ENCODE results near the gene TTLL6.

The TTLL6 gene

GRCh38 chr17:48738424-48738802 lies 78.6 kb downstream of the TTLL6 start:
- DNase-seq (ENCODE audit: low spot score): no peak

- DNase-seq (ENCODE audit: low spot score): no peak
These were observed 79.5 kb downstream of the TTLL6 start for GRCh38 chr17:48737330-48738043.

DNA sequence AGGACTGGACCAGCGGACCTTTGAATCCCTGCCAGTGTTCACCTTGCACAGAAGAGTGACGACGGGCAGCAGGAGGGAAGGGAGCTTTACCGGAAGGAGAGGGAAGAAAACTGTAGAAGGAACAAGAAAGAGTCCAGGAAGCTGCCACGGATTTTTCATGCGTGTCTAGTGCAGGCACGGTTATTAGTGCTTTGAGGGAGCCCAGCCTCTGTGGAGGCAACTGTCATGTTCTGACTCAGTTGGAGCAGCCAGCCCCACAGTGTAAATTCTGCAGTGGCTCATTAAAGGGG lies 82.0 kb downstream of the TTLL6 start:
- no peak for DNase-seq (ENCODE audit: low spot score)

DNA sequence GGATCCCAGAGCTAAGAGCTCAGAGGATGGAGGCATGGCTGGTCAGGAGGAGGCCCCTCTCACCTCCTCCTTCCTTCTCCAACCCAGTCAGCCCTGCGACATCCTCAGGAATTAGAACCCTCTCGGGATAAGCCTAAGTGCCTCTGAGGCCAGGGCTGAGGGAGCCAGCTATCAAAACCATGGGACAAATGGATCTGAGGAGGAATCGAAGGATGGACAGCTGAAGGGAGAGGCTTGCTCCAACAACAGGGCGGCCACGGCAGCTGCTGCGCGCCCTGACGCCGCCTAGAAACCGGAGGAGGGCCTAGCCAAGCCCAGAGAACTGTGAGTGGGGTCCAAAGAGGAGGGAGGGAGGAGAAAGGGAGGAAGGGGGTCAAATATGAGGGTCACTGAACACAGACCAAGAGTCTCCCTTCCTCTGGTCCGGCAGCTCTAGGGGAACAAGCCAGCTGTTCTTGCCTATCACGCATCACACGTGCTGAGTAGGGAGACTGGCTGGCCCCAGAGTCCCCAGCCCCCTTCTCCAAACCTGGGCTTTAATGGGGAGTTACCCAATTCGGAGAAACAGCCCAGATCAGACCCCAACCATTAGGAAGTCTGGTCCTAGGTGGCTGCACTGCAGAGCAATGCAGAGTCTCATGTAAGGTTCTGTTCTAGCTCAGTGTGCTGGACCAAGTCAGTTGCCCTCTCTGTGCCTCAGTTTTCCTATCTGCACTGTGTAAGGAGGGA lies 82.5 kb downstream of the TTLL6 start:
- DNase-seq (ENCODE audit: low spot score): no peak

- no peak for DNase-seq (ENCODE audit: low spot score)
These were observed 83.2 kb downstream of the TTLL6 start for GRCh38 chr17:48733632-48734328.

- DNase-seq (ENCODE audit: low spot score): no peak
These were observed 84.1 kb downstream of the TTLL6 start for GRCh38 chr17:48732688-48733629.

DNA sequence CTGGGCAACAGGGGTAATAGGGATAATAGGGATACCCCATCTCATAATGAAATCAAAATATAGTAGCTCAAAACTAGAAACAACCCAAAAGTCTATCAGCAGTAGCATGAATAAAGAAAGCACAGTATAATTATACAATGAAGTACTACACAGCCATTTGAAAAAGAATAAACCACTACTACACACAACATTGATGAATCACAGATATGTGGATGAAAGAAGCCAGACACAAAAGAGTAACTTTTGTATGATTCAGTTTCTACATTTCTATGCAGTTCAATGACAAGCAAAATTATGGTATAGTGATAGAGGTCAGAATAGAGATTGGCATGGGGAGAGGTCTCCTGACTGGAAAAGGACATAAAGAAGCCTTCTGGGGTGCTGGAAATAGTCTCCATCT lies 85.7 kb downstream of the TTLL6 start:
- no peak for DNase-seq (ENCODE audit: low spot score)

DNA sequence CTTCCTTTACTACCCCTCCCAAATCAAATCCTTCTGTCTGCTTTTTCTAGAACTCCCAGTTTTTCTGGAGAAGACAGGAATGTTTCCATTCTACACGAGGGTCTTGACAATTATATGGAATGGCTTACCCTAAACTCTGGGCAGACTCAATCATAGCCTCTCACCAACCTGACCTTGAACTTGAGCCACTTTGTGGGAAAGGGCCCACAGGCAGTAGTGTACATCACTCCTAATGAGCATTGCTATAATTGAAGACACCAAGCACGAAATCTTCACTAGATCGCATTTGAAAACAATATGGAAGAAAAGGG lies 86.8 kb downstream of the TTLL6 start:
- no peak for DNase-seq (ENCODE audit: low spot score)

DNA sequence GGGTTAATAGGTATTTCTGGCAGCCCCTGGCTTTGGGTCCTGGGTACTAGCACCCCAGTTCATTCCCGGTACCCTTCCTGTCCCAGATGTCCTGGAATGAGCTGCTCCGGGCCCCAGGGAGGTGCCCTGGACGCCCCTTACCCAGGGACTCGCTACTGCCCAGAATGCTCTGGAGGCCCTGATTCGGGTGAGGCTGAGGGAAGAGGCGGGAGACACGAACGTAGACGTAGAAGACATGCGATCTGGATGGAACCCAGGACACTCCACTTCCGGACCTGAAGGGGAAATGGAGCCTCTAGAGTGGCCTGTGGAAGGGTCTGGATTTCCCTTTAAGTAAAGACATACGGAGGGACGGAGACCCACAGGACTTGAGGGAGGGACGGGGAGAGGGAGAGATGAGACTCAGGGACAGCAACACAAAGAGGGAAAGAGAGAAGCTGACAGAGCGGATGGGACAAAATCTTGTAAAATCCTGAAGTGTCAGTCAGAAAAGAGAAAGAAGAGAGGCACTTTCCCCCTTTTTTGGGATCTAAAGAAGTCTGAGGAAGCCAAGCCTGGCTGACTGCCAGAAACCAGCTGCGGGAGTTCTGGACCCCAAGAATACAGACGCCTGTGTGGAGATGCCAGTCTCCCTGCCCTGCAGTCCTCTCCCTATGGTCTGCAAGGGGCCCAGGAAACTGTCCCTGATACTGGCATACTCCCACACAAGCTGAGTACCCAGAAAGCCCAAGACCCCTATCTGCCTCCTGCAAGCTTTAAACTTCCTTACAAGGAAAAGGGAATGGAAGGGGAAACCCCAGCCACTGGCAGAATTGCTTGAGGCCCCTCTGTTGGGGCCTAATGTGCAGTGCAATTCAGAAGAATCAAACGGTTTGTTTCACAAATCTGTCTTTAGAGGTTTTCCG lies 87.4 kb downstream of the TTLL6 start:
- DNase-seq (ENCODE audit: low spot score): no peak

DNA sequence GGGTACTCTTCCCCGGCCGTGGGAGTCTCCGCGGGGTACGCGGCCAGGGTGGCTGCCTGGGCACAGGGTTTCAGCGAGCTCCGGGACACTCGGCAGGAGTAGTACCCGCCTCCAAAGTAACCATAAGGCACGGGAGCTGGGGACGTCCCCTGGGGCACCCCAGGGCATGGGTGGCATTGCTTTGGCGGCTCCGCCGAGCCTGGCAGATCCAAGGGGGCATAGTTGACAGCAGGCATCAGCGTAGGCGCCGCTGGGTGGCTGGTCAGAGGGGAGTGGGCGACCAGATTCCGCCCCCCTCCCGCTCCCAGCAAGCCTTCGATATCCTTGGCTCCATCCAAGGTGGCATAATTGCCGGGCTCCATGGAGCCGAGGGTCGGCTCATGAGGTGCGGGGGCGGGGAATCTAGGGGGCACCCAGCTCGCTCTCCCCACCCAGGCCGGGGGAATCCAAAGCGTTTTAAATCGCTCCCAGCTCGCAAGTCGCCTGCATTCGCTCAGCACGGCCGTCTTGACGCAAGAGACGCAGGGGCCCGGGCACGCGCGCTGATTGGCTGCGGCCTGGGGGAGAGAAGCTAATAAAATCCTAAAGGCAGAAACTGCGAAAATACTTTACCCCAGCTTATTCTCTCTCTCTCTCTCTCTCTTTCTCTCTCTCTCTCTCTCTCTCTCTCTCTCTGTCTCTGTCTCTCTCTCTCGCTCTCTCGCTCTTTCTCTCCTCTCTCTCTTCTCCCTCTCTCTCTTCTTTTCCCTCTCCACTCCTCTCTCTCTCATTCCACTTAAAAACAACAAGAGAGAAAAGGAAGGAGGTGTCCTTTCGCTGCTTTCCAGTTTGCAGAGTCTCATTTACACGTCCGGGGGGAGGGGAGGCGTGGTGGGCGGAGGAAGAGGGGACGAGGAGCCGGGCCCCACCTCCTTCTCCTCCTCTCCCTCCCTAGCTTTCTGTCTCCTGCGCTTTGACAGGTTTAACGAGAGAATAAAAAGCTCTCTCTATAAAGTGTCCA lies 88.5 kb downstream of the TTLL6 start, which contains the start of gene HOXB13:
HOXB13 (minus strand) TSS at position 519 of the 1,000 bp plus-strand sequence; CDS start at position 362, 157 bp downstream.
- peak; percentile 73 for DNase-seq (ENCODE audit: low spot score)

- no peak for DNase-seq (ENCODE audit: low spot score)
These were observed 89.4 kb downstream of the TTLL6 start for GRCh38 chr17:48727415-48728175.

GRCh38 chr17:48726916-48727286 lies 90.1 kb downstream of the TTLL6 start:
- DNase-seq (ENCODE audit: low spot score): no peak

DNA sequence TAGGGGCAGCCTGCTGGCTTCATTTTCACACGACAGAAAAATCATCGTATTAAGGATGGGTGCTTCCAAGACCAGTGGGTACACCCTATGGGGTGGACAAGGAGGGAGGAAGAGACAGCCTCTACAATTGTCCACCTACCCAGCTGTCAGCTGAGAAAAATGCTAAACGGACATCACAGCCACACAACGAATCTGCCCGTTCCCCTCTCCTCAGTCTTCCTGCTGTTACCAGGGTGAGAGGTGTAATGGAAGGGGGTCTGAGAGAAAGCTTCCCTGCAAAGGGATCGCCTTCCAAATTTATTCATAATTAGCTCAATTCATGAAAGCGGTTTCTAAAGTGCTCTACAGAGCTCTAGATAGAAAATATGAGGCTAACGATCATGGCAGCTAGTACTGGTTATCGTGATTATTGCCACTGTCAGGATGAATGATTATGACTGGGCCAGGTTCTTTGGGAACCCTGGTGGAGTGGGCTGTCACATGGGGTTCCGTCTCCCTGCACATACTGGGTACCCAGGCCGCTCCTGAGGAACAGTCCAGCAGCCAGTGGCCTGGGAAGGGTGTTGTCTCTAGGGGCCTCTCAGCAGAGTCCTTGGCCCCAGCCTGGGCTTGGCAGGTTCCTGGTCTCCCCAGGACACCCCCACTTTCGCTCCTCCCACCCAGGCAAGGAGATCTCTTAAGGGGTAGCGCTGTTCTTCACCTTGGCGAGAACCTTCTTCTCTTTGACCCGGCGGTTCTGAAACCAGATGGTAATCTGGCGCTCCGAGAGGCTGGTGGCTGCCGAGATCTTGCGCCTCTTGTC lies 90.7 kb downstream of the TTLL6 start:
- DNase-seq (ENCODE audit: low spot score): no peak

- no peak for DNase-seq (ENCODE audit: low spot score)
These were observed 91.6 kb downstream of the TTLL6 start for GRCh38 chr17:48725288-48726064.

DNA sequence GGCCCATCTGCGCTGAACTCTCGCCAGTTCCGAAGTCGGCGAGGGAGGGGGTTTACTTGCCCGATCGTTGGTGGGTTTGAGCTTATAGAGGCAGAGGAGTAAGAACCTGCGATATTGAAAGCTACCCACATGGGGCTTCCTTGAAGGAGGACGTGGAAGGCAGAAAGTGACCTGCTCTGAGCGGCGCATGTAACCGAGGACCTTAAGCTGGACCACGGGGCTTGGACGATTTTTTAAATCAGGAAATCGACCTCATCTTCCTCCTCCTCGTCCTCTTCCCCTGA lies 92.1 kb downstream of the TTLL6 start:
- no peak for DNase-seq (ENCODE audit: low spot score)

GRCh38 chr17:48724251-48725003 lies 92.6 kb downstream of the TTLL6 start:
- peak; percentile 76 for DNase-seq (ENCODE audit: low spot score)

All from AG08396 (cell line).